ENCODE measurements around the gene PCGF6.

PCGF6 gene

GRCh38 chr10:103336370-103336769 is 14.6 kb downstream of the PCGF6 start:
- Histone ChIP-seq H3K4me2 (ENCODE audit: insufficient read depth, low read length) (no peak overlapping the region), H3K79me2 (ENCODE audit: insufficient read depth, low read length) (no peaks in the 10 kb centered on the region), H3K36me3 (ENCODE audit: insufficient read depth, low read length) (peaks cover 66% of the 10 kb centered on the region), H3K9me3 (ENCODE audit: insufficient read depth, low read length, severe bottlenecking) (no peaks in the 10 kb centered on the region), H3K9ac (ENCODE audit: low read depth, low read length) (no peak overlapping the region), H2AFZ (ENCODE audit: low read depth, low read length) (no peak overlapping the region), H4K20me1 (ENCODE audit: insufficient read depth, low read length) (no peaks in the 10 kb centered on the region; the same call in 1 of the 2 replicates), H3K27ac (ENCODE audit: low read length) (no peak overlapping the region), H3K4me1 (ENCODE audit: insufficient read depth, low read length) (no peaks in the 10 kb centered on the region), H3K27me3 (ENCODE audit: insufficient read depth, low read length, poor library complexity) (no peaks in the 10 kb centered on the region), H3K4me3 (ENCODE audit: low read depth in 1 of 2, low read length in 2 of 2) (no peak overlapping the region)
- ATAC-seq (ENCODE audit: insufficient read depth, low read depth), result no peak
- TF ChIP-seq EZH2 (IDR thresholded peaks at IDR 0.05; ENCODE audit: borderline replicate concordance, low read depth, low read length, severe bottlenecking) (no peak), CTCF (IDR thresholded peaks at IDR 0.05; ENCODE audit: borderline replicate concordance, extremely low read depth, low read length, poor library complexity, severe bottlenecking) (no peak)
- DNase-seq, result no peak

- TF ChIP-seq EZH2 (IDR thresholded peaks at IDR 0.05; ENCODE audit: borderline replicate concordance, low read depth, low read length, severe bottlenecking) (no peak), CTCF (IDR thresholded peaks at IDR 0.05; ENCODE audit: borderline replicate concordance, extremely low read depth, low read length, poor library complexity, severe bottlenecking) (no peak)
- no peak overlapping the region for H3K4me2 ChIP-seq (ENCODE audit: insufficient read depth, low read length)
- H3K9me3 ChIP-seq (ENCODE audit: insufficient read depth, low read length, severe bottlenecking), result no peaks in the 10 kb centered on the region
- no peak overlapping the region for H3K9ac ChIP-seq (ENCODE audit: low read depth, low read length)
- ATAC-seq (ENCODE audit: insufficient read depth, low read depth) (no peak), DNase-seq (no peak)
- H3K4me3 ChIP-seq (ENCODE audit: low read depth in 1 of 2, low read length in 2 of 2), result no peak overlapping the region
- H3K27me3 ChIP-seq (ENCODE audit: insufficient read depth, low read length, poor library complexity), result no peaks in the 10 kb centered on the region
- H3K4me1 ChIP-seq (ENCODE audit: insufficient read depth, low read length), result no peaks in the 10 kb centered on the region
- peaks cover 73% of the 10 kb centered on the region for H3K36me3 ChIP-seq (ENCODE audit: insufficient read depth, low read length)
- no peak overlapping the region for H2AFZ ChIP-seq (ENCODE audit: low read depth, low read length)
- no peaks in the 10 kb centered on the region; the same call in 1 of the 2 replicates for H4K20me1 ChIP-seq (ENCODE audit: insufficient read depth, low read length)
- H3K27ac ChIP-seq (ENCODE audit: low read length), result no peak overlapping the region
- H3K79me2 ChIP-seq (ENCODE audit: insufficient read depth, low read length), result no peaks in the 10 kb centered on the region
Measured at GRCh38 chr10:103334567-103334966, 16.4 kb downstream of the PCGF6 start.

- Histone ChIP-seq H3K4me3 (ENCODE audit: low read depth in 1 of 2, low read length in 2 of 2) (no peak overlapping the region), H3K9ac (ENCODE audit: low read depth, low read length) (no peak overlapping the region), H3K4me2 (ENCODE audit: insufficient read depth, low read length) (no peak overlapping the region), H4K20me1 (ENCODE audit: insufficient read depth, low read length) (no peaks in the 10 kb centered on the region; the same call in 1 of the 2 replicates), H3K79me2 (ENCODE audit: insufficient read depth, low read length) (no peaks in the 10 kb centered on the region), H3K27ac (ENCODE audit: low read length) (no peak overlapping the region), H3K36me3 (ENCODE audit: insufficient read depth, low read length) (peaks cover 71% of the 10 kb centered on the region), H3K27me3 (ENCODE audit: insufficient read depth, low read length, poor library complexity) (no peaks in the 10 kb centered on the region), H2AFZ (ENCODE audit: low read depth, low read length) (no peak overlapping the region), H3K9me3 (ENCODE audit: insufficient read depth, low read length, severe bottlenecking) (no peaks in the 10 kb centered on the region), H3K4me1 (ENCODE audit: insufficient read depth, low read length) (no peaks in the 10 kb centered on the region)
- 0 out of 3 replicates have a peak, but pooled peaks have one; percentile 45 for ATAC-seq (ENCODE audit: insufficient read depth, low read depth)
- DNase-seq, result no peak
- TF ChIP-seq EZH2 (IDR thresholded peaks at IDR 0.05; ENCODE audit: borderline replicate concordance, low read depth, low read length, severe bottlenecking), result no peak
- peak; percentile 72 for TF ChIP-seq CTCF (IDR thresholded peaks at IDR 0.05; ENCODE audit: borderline replicate concordance, extremely low read depth, low read length, poor library complexity, severe bottlenecking)
Measured at GRCh38 chr10:103333934-103334520, 16.9 kb downstream of the PCGF6 start.
